Skin epidermis (tissue), 12 donors: Measurements from ENCODE around the gene OMP.
A peak's percentile ranks its signal among the peaks of the same experiment; 100 is the strongest.

Experiments
- H3K27ac ChIP-seq, 21 experiments: fragments of 200-600 bp; sonication (generic) in 11 of 21; one replicate each; pipeline ENCODE4 v1.5.0; 2020; ENCODE audit warnings: mild to moderate bottlenecking in 3 of 21, inconsistent platforms in 2 of 21, moderate library complexity in 2 of 21
- H3K4me3 ChIP-seq, 7 experiments: fragments of 200-600 bp; sonication (generic) in 2 of 7; one replicate each; pipeline ENCODE4 v1.5.0; 2020; ENCODE audit warnings: inconsistent platforms in 2 of 7, mild to moderate bottlenecking in 2 of 7, moderate library complexity in 1 of 7

Gene OMP

DNA sequence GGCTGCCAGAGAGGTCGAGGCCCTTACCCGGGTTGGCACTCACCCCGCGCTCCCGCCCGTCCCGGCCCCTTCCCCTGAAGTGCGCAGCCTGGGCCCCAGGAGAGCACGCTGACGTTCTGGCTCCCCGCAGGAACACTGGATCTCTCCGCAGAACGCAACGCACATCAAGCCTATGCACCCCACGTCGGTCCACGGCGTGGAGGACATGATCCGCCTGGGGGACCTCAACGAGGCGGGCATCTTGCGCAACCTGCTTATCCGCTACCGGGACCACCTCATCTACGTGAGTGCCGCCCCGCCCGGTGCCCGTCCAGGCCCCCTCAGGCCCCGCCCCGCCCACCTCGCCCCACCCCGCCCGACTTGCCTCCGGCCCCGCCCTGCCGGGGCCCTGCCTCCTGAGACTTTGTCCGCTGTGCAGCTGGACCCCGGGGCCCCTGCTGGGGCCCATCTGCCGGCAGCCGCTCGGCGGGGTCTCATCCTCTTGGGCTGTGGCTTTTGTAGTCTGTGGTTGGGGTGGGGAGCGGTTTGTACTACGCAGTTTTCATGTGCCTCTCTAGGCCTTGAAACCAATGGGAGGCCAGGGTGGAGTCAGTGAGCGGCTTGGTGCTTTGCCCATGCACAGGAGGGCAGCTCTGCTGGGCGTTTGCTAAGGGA lies 45.2 kb downstream of the OMP start:
- Histone ChIP-seq H3K4me3 (peak overlapping the region in 6 of 7 experiments; percentile 7 to 34 (median 18)), H3K27ac (peak overlapping the region in 5 of 21 experiments; percentile 2 to 61 (median 24))

DNA sequence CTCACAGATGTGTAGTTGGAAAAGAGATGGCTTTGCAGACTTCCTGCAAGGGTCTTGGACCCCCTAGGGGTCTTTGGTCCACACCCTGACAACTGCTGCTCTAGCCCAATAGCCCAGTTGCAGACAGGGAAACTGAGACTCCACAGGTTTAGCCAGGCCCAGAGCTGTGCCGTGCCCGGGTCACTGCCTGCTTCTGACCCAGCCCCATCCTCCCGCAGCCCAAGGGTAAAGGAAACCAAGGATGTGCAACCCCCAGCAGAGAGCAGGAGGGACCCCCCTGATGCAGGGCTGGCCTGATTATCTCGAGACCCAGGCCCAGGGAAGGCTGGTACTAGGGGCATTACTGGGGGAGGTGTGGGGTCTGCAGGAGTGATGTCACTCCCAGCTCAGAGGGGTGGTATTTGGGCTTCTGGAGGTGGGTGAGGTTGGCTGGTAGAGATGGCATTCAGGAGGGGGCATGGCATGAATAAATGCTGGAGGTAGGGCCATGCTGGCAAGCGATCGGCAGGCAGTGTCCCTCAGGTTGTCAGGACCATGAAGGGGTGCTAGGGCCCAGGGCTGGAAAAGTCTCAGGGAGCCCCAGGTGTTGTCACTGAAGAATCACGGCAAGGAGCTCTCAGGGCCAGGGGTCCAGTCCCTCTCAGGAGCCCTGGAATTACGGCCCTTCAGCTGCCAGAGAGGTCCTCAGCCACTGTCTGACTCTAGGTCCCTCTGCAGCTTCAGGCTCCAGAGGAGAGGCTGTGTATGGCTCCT lies 46.5 kb downstream of the OMP start:
- peak overlapping the region in 1 of 21 experiments; percentile 33 for H3K27ac ChIP-seq
- no peak overlapping the region for H3K4me3 ChIP-seq

DNA sequence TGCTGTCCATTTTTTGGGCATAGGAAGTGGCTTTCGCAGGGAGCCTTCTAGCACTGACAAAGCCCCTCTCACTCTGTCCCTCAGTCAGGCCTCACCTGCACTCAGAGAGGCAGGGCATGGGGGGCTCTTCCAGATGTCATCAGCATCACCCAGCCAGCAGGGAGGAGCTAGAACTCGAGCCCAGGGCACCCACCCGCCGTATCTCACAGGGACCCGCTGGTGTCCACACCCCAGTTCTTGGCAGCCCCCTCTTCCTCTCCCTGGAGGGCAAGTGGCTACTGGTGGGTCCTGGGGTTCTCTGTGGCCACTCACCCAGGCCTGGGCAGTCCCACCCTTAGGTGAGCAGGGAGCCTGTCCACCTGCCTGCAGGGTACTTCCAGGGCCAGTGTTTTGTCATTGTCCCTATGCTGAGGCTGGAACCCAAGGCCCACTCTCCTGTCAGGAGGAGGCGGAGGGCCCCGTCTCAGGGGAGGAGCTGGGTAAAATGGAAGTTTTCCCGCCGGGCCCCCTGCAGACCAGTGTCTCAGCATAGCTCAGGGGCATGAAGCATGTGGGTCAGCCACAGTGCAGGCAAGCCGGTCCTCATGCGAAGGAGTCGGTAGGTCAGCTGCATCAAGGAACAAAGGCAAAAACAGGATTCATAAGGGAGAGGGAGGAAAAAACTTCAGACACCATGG lies 47.2 kb downstream of the OMP start:
- Histone ChIP-seq H3K27ac (peak overlapping the region in 1 of 21 experiments; percentile 33), H3K4me3 (no peak overlapping the region)

DNA sequence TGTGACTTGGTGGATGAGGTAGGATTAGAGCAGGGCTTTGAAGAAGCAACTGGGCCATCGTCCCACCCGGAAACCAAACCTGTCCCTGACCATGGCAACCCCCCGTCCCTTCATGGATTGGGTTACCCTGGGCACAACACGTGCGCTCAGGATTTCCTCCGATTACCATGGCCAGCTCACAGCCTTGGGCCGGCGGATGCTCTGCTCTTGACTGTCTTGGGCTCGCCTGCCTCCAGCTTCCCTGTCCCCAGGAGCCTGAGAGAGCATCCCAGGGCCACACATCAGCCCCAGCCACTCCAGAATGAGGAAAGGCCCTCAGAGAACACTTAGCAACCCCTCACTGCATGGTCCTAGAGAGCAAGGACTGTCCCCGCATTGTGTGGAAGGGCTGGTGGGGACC lies 48.2 kb downstream of the OMP start:
- no peak overlapping the region for H3K4me3 ChIP-seq
- peak overlapping the region in 5 of 21 experiments; percentile 3 to 81 (median 49) for H3K27ac ChIP-seq

DNA sequence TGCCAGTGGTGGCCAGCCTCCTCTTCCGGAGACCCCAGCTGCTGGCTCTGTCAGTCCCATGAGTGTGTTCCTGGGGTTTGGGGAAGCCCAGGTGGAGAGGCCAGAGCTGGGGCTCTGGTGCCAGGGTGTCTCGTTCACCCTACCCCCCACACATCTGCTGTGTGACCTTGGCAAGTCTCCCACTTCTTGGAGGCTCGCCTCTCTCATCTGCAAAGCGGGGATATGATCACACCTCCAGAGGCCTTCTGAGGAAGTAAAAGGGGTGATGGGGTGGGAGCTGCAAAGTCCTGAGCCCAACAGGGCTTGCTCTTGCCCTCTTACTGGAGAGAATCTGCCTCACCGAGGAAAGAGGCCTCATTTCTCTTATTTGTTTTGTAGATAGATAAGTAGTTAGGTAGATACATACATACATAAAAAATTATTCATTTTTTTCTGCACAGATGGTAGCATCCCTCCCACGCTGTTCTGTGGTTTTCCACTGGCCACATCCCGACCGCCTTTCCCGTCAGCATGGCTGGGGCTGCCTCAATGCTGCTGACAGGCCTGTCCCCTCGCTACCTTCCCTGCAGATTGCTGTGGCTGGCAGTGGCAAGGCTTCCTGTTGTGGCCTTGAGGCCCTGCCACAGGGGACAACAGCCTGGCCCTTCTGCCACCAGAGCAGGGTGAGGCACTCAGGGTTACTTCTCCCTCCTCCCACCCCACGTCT lies 49.3 kb downstream of the OMP start:
- Histone ChIP-seq H3K4me3 (no peak overlapping the region), H3K27ac (peak overlapping the region in 11 of 21 experiments; percentile 2 to 81 (median 50))

DNA sequence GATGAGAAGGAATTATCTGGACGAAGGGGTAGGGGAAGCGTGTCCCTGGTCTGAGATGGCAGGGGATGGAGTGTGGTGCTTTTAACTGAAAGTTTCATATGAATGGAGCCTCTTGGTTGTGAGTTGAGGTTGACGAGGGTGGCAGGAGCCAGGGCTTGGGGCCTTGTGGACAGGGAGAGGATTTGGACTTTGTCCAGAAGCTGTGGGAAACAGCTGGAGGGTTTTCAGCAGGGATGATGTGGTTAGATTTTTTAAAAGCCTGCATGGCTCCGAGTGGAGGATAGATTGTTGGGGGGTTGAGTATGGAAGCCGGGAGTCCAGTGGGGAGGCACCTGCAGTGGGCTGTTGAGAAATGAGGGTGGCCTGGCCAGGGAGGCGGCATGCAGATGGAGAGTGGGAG lies 50.2 kb downstream of the OMP start:
- Histone ChIP-seq H3K4me3 (no peak overlapping the region), H3K27ac (peak overlapping the region in 11 of 21 experiments; percentile 28 to 75 (median 43))
